GM21576 (cell line): ENCODE measurements around the gene PRKX.
"Not testable (repeated sequence)": the region's sequence is repeated elsewhere in the genome, so short reads cannot be mapped to it uniquely, and the experiment has no call there.

Source experiments
- ATAC-seq: cut with Tn5 transposase; IDR thresholded peaks from one replicate; pipeline ENCODE4 v1.9.1; 2021; ENCODE audit warnings: mild to moderate bottlenecking, moderate library complexity; ENCODE audit not compliant: unreplicated experiment

PRKX gene

GRCh38 chrX:3713225-3713936 is at the start of gene PRKX:
Gene PRKX, minus strand, starts transcription at chrX:3713649. Its CDS starts 396 bp downstream, at chrX:3713253.
- ATAC-seq: peak; percentile 71

GRCh38 chrX:3763111-3763510 is 49.7 kb upstream of the PRKX start:
- ATAC-seq: no peak

GRCh38 chrX:3757510-3758025 is 44.1 kb upstream of the PRKX start:
- ATAC-seq: no peak

- no peak for ATAC-seq
These were observed 34.7 kb upstream of the PRKX start for GRCh38 chrX:3748052-3748559.

- no peak for ATAC-seq
These were observed 30.5 kb upstream of the PRKX start for GRCh38 chrX:3743801-3744439.

- not testable (repeated sequence) for ATAC-seq
These were observed 27.5 kb upstream of the PRKX start for GRCh38 chrX:3740946-3741345.

- ATAC-seq: no peak
These were observed 25.1 kb upstream of the PRKX start for GRCh38 chrX:3738509-3738908.

- not testable (repeated sequence) for ATAC-seq
These were observed 23.1 kb upstream of the PRKX start for GRCh38 chrX:3736536-3736935.

- ATAC-seq: not testable (repeated sequence)
These were observed 22.4 kb upstream of the PRKX start for GRCh38 chrX:3735891-3736290.

GRCh38 chrX:3734456-3734855 is 21.0 kb upstream of the PRKX start:
- ATAC-seq: not testable (repeated sequence)

GRCh38 chrX:3733043-3733430 is 19.6 kb upstream of the PRKX start:
- no peak for ATAC-seq

GRCh38 chrX:3732326-3733042 is 19.0 kb upstream of the PRKX start:
- ATAC-seq: not testable (repeated sequence)

- ATAC-seq: no peak
These were observed 15.0 kb upstream of the PRKX start for GRCh38 chrX:3728454-3728853.

- ATAC-seq: not testable (repeated sequence)
These were observed 10.0 kb upstream of the PRKX start for GRCh38 chrX:3723460-3723859.

- no peak for ATAC-seq
These were observed 4.4 kb upstream of the PRKX start for GRCh38 chrX:3717742-3718420.

GRCh38 chrX:3715921-3716320 is 2.5 kb upstream of the PRKX start:
- no peak for ATAC-seq

GRCh38 chrX:3714706-3715479 is 1.4 kb upstream of the PRKX start:
- not testable (repeated sequence) for ATAC-seq

- no peak for ATAC-seq
These were observed 537 bp upstream of the PRKX start for GRCh38 chrX:3713937-3714434.

- ATAC-seq: peak; percentile 16
These were observed 602 bp downstream of the PRKX start for GRCh38 chrX:3712870-3713224.
